SK-N-SH (cell line): ENCODE results near the gene NUAK2. TPM values are rescaled to one million over a fixed set of nuclear protein-coding genes. Genes with fewer than 3 reads are reported as not detected.

Source experiments
- CTCF ChIA-PET: fragments of 300-600, 350-600 bp; formaldehyde crosslinking; extraction: SDS; loops from one replicate; lab custom pipeline; 2021; lab: Yijun Ruan, JAX
- POLR2A ChIA-PET: fragments of 350-600 bp; sonication (Branson Sonifier 250); formaldehyde crosslinking; extraction: SDS; loops from one replicate; lab custom pipeline; 2020; ENCODE audit warnings: antibody characterized with exemption, inconsistent platforms; lab: Yijun Ruan, JAX
- DNase-seq: peaks from one replicate; pipeline ENCODE4 v3.0.0; 2012
- H2AFZ ChIP-seq: fragments of 200-600 bp; sonication (generic); 2 replicates; pipeline ENCODE4 v1.8.1; 2016; ENCODE audit warnings: antibody characterized with exemption, mild to moderate bottlenecking, low read depth
- H3F3A ChIP-seq: fragments of 200-600 bp; sonication (generic); replicated peaks from 2 replicates; pipeline ENCODE3; 2016; ENCODE audit warnings: antibody characterized with exemption, mild to moderate bottlenecking; ENCODE audit not compliant: insufficient read depth
- H3K27ac ChIP-seq, 2 experiments: fragments of 200-500 bp in 1 of 2; fragments of 200-600 bp in 1 of 2; sonication (Bioruptor generic) in 1 of 2; sonication (generic), shearing (Covaris generic) in 1 of 2; 2 replicates each; pipeline versions ENCODE4 v1.5.1 to v1.6.1; 2014 to 2016; ENCODE audit warnings: low read depth in 2 of 2, inconsistent platforms in 1 of 2, low read length in 1 of 2, mild to moderate bottlenecking in 1 of 2, mixed read lengths in 1 of 2
- H3K27me3 ChIP-seq: fragments of 200-600 bp; sonication (generic), shearing (Covaris generic); 2 replicates; pipeline ENCODE4 v1.6.1; 2016; ENCODE audit warnings: mixed run types; ENCODE audit not compliant: insufficient read depth
- H3K36me3 ChIP-seq, 2 experiments: fragments of 200-500 bp in 1 of 2; fragments of 200-600 bp in 1 of 2; sonication (Bioruptor generic) in 1 of 2; sonication (generic) in 1 of 2; replicated peaks in 1 of 2; 2 replicates each; pipeline versions ENCODE3 to v1.5.1; 2014 to 2016; ENCODE audit warnings: low read length in 1 of 2, mild to moderate bottlenecking in 1 of 2; ENCODE audit not compliant: insufficient read depth in 2 of 2, control insufficient read depth in 1 of 2
- H3K4me1 ChIP-seq, 2 experiments: fragments of 200-500 bp in 1 of 2; fragments of 200-600 bp in 1 of 2; sonication (Bioruptor generic) in 1 of 2; sonication (generic), shearing (Covaris generic) in 1 of 2; 2 replicates each; pipeline versions ENCODE4 v1.5.1 to v1.6.1; 2014 to 2016; ENCODE audit warnings: low read depth in 1 of 2, low read length in 1 of 2, mixed run types in 1 of 2; ENCODE audit not compliant: insufficient read depth in 2 of 2, control insufficient read depth in 1 of 2
- H3K4me2 ChIP-seq: fragments of 200-600 bp; sonication (generic), shearing (Covaris generic); 2 replicates; pipeline ENCODE4 v1.6.1; 2017; ENCODE audit warnings: mixed run types
- H3K4me3 ChIP-seq, 2 experiments: fragments of 200-500 bp in 1 of 2; fragments of 200-600 bp in 1 of 2; sonication (Bioruptor generic) in 1 of 2; sonication (generic), shearing (Covaris generic) in 1 of 2; 2 replicates each; pipeline versions ENCODE4 v1.5.1 to v1.8.1; 2014 to 2016; ENCODE audit warnings: low read depth in 2 of 2, inconsistent platforms in 1 of 2, low read length in 1 of 2, mild to moderate bottlenecking in 1 of 2, mixed read lengths in 1 of 2, moderate library complexity in 1 of 2
- H3K79me2 ChIP-seq: fragments of 200-600 bp; sonication (generic); 2 replicates; pipeline ENCODE4 v1.8.1; 2017; ENCODE audit warnings: mild to moderate bottlenecking; ENCODE audit not compliant: insufficient read depth
- H3K9ac ChIP-seq: fragments of 200-600 bp; sonication (generic); 2 replicates; pipeline ENCODE4 v1.6.1; 2017; ENCODE audit warnings: mixed run types
- H3K9me2 ChIP-seq: fragments of 200-600 bp; sonication (generic); 2 replicates; pipeline ENCODE4 v1.6.1; 2017; ENCODE audit warnings: mixed run types
- H3K9me3 ChIP-seq: fragments of 200-600 bp; sonication (generic); 2 replicates; pipeline ENCODE4 v1.6.1; 2017; ENCODE audit warnings: mixed run types, mild to moderate bottlenecking, moderate library complexity
- H4K20me1 ChIP-seq: fragments of 200-600 bp; sonication (generic); 2 replicates; pipeline ENCODE4 v1.6.1; 2017; ENCODE audit warnings: mild to moderate bottlenecking, mixed run types; ENCODE audit not compliant: insufficient read depth
- CHD2 ChIP-seq: fragments of 150-350 bp; IDR thresholded peaks from 2 replicates; pipeline ENCODE4 v1.6.1; 2018; ENCODE audit warnings: low read length; ENCODE audit not compliant: partially characterized antibody
- ELF1 ChIP-seq: IDR thresholded peaks from 2 replicates; pipeline ENCODE4 v1.4.0; 2012
- EP300 ChIP-seq, 2 experiments: IDR thresholded peaks; 2 replicates each; pipeline versions ENCODE4 v1.4.0 to v1.6.1; 2012; ENCODE audit warnings: borderline replicate concordance in 1 of 2, low read depth in 1 of 2, low read length in 1 of 2
- FOSL2 ChIP-seq: IDR thresholded peaks from 2 replicates; pipeline ENCODE4 v1.4.0; 2012; ENCODE audit warnings: low read depth, mild to moderate bottlenecking, moderate library complexity, borderline replicate concordance
- FOXJ3 ChIP-seq: sonication (generic); formaldehyde crosslinking; IDR thresholded peaks from 2 replicates; pipeline ENCODE4 v1.5.1; 2020; ENCODE audit warnings: mild to moderate bottlenecking, missing genetic modification reagents
- FOXM1 ChIP-seq: IDR thresholded peaks from 2 replicates; pipeline ENCODE4 v1.4.0; 2012; ENCODE audit warnings: low read depth, mild to moderate bottlenecking
- GABPA ChIP-seq: IDR thresholded peaks from 2 replicates; pipeline ENCODE4 v1.4.0; 2012; ENCODE audit warnings: low read depth, mild to moderate bottlenecking
- GATA2 ChIP-seq: sonication (generic); formaldehyde crosslinking; IDR thresholded peaks from 2 replicates; pipeline ENCODE4 v1.5.0; 2020; ENCODE audit warnings: mild to moderate bottlenecking, missing genetic modification reagents
- JUND ChIP-seq: IDR thresholded peaks from 2 replicates; pipeline ENCODE4 v1.4.0; 2012
- MEF2A ChIP-seq: IDR thresholded peaks from 2 replicates; pipeline ENCODE4 v1.4.0; 2012; ENCODE audit warnings: low read depth, borderline replicate concordance
- NFIC ChIP-seq: IDR thresholded peaks from 2 replicates; pipeline ENCODE4 v1.4.0; 2012; ENCODE audit warnings: borderline replicate concordance
- NRF1 ChIP-seq: IDR thresholded peaks from 2 replicates; pipeline ENCODE4 v1.6.1; 2012; ENCODE audit warnings: low read depth, mild to moderate bottlenecking, low read length
- POLR2AphosphoS5 ChIP-seq: IDR thresholded peaks from 2 replicates; pipeline ENCODE4 v1.6.1; 2012; ENCODE audit warnings: low read depth, low read length
- RAD21 ChIP-seq: IDR thresholded peaks from 2 replicates; pipeline ENCODE4 v1.6.1; 2012; ENCODE audit warnings: mild to moderate bottlenecking, low read length
- RCOR1 ChIP-seq: fragments of 150-350 bp; IDR thresholded peaks from 2 replicates; pipeline ENCODE4 v1.6.1; 2017; ENCODE audit warnings: antibody characterized with exemption, low read length
- RFX5 ChIP-seq: IDR thresholded peaks from 2 replicates; pipeline ENCODE4 v1.6.1; 2012; ENCODE audit warnings: mild to moderate bottlenecking, improper control_type of control experiment, low read length
- RXRA ChIP-seq: IDR thresholded peaks from 2 replicates; pipeline ENCODE4 v1.4.0; 2012; ENCODE audit warnings: low read depth, mild to moderate bottlenecking, borderline replicate concordance
- SIN3A ChIP-seq: IDR thresholded peaks from 2 replicates; pipeline ENCODE4 v1.6.1; 2012; ENCODE audit warnings: low read depth, mild to moderate bottlenecking, low read length, moderate library complexity, borderline replicate concordance
- SMC3 ChIP-seq: IDR thresholded peaks from 2 replicates; pipeline ENCODE4 v1.6.1; 2012; ENCODE audit warnings: low read depth, low read length, improper control_type of control experiment
- TAF1 ChIP-seq: IDR thresholded peaks from 2 replicates; pipeline ENCODE4 v1.6.1; 2012; ENCODE audit warnings: low read depth, mild to moderate bottlenecking, low read length, moderate library complexity, borderline replicate concordance
- TCF12 ChIP-seq: IDR thresholded peaks from 2 replicates; pipeline ENCODE4 v1.4.0; 2012
- TEAD4 ChIP-seq: IDR thresholded peaks from 2 replicates; pipeline ENCODE4 v1.4.0; 2012; ENCODE audit warnings: mild to moderate bottlenecking, borderline replicate concordance; ENCODE audit not compliant: insufficient read depth
- YY1 ChIP-seq: IDR thresholded peaks from 2 replicates; pipeline ENCODE4 v1.4.0; 2012; ENCODE audit warnings: low read depth, mild to moderate bottlenecking
- WGBS: methylation state at CpG from one replicate; pipeline ENCODE4 v1.1.6; 2017; ENCODE audit warnings: low lambda C conversion rate; 5-methylcytosine and 5-hydroxymethylcytosine counted together
- polyA plus RNA-seq, 3 experiments: library from polyadenylated mRNA; depleted of rRNA; stranded (reverse); fragments of >200 nt; gene quantifications; 2 replicates each; pipeline ENCODE4 v1.2.3, GENCODE V29; 2012
- TF ChIP-seq, protein P1 (sequence below): IDR thresholded peaks from 2 replicates; pipeline ENCODE4 v1.4.0; 2012; ENCODE audit warnings: low read depth, borderline replicate concordance
- TF ChIP-seq, protein P2 (sequence below): fragments of 200-600 bp; sonication (generic); IDR thresholded peaks from 2 replicates; pipeline ENCODE4 v1.6.1; 2017; ENCODE audit warnings: antibody characterized with exemption, mild to moderate bottlenecking, moderate library complexity
- TF ChIP-seq, protein P3 (sequence below): fragments of 150-350 bp; IDR thresholded peaks from 2 replicates; pipeline ENCODE4 v1.6.1; 2017; ENCODE audit warnings: antibody characterized with exemption, low read length, low read depth, borderline replicate concordance
- TF ChIP-seq, protein P4 (sequence below): fragments of 150-350 bp; IDR thresholded peaks from 2 replicates; pipeline ENCODE4 v1.6.1; 2016; ENCODE audit warnings: mild to moderate bottlenecking, low read depth, low read length
- TF ChIP-seq, protein P5 (sequence below): IDR thresholded peaks from 2 replicates; pipeline ENCODE4 v1.4.0; 2012; ENCODE audit warnings: low read depth, borderline replicate concordance

Gene NUAK2
- polyA plus RNA-seq, 1 of the 3 experiments (the other 2 are of a cell fraction), result 11.1 TPM

DNA sequence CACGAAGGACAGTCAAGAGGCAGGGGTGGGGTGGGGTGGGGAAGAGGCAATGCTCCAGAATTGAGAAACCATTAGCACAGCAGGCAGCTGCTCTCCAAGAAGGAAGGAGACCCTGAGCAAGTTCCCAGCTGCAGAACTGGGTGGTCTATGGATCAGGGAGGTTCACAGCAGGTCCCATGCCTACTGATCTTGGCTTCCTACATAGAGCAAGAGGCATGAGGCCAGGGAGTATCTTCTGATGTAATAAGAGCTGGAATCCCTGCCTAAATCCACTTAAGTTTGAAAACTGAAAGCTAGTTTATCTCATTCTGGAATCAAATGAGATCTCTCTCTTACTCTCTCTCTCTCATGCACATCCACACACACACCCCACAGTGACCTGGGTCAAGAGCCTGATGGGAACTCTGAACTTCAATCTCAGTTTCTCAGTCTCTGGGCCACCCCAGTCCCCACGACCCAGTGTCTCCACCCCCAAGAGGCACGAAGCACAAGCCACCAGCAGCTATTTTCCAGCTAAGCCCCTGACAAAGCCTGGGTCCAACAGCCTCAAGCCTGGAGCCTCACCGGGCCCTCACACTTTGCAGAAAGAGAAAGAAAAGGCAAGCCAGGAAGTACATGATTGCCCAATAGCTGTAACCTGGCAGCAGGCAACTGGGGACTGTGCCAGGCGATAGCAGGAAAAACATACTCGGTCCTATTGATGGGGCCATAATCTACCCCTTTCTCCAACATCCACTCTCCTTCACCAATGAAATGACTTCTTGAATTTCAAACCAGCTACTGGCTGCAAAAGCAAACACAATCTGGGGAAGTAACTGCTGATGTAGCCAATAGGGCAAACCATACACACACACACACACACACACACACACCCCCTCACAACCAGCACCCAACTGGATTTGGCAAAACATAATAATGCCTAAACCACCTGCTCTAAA lies 2.2 kb downstream of the NUAK2 start:
- peak overlapping the region in 1 of 2 experiments; percentile 95; a peak in 3 of 4 replicates for H3K4me3 ChIP-seq
- DNase-seq, result no peak
- no peak overlapping the region for H2AFZ ChIP-seq
- no peaks in the 10 kb centered on the region for H3K9me2 ChIP-seq
- H3K36me3 ChIP-seq, result no peaks in the 10 kb centered on the region
- H3K9me3 ChIP-seq, result no peaks in the 10 kb centered on the region
- peak overlapping the region; percentile 84 for H3K4me2 ChIP-seq
- peak overlapping the region; percentile 12 to 75; a peak in 2 of 4 replicates for H3K27ac ChIP-seq
- no peaks in the 10 kb centered on the region for H3K27me3 ChIP-seq
- WGBS, result 46% methylated on average over 6 of the region's 6 CpGs
- CTCF ChIA-PET, result interaction anchor here (0.8 to 46.8 kb wide), 5 partner anchors 17 to 178 kb away, joined by 3 to 1368 read pairs (median 5); no protein-coding TSS in a partner anchor
- no peaks in the 10 kb centered on the region for H3F3A ChIP-seq
- peaks cover 34% of the 10 kb centered on the region for H4K20me1 ChIP-seq
- peaks cover 72% of the 10 kb centered on the region for H3K79me2 ChIP-seq
- POLR2A ChIA-PET, result no interaction called here
- H3K4me1 ChIP-seq, result peaks cover 19 to 27% of the 10 kb centered on the region in 2 experiments
- H3K9ac ChIP-seq, result peak overlapping the region; percentile 51
- TF ChIP-seq, protein P1, sequence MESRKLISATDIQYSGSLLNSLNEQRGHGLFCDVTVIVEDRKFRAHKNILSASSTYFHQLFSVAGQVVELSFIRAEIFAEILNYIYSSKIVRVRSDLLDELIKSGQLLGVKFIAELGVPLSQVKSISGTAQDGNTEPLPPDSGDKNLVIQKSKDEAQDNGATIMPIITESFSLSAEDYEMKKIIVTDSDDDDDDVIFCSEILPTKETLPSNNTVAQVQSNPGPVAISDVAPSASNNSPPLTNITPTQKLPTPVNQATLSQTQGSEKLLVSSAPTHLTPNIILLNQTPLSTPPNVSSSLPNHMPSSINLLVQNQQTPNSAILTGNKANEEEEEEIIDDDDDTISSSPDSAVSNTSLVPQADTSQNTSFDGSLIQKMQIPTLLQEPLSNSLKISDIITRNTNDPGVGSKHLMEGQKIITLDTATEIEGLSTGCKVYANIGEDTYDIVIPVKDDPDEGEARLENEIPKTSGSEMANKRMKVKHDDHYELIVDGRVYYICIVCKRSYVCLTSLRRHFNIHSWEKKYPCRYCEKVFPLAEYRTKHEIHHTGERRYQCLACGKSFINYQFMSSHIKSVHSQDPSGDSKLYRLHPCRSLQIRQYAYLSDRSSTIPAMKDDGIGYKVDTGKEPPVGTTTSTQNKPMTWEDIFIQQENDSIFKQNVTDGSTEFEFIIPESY, result no peak
- TF ChIP-seq NFIC, result peak; percentile 52
- TF ChIP-seq, protein P2, sequence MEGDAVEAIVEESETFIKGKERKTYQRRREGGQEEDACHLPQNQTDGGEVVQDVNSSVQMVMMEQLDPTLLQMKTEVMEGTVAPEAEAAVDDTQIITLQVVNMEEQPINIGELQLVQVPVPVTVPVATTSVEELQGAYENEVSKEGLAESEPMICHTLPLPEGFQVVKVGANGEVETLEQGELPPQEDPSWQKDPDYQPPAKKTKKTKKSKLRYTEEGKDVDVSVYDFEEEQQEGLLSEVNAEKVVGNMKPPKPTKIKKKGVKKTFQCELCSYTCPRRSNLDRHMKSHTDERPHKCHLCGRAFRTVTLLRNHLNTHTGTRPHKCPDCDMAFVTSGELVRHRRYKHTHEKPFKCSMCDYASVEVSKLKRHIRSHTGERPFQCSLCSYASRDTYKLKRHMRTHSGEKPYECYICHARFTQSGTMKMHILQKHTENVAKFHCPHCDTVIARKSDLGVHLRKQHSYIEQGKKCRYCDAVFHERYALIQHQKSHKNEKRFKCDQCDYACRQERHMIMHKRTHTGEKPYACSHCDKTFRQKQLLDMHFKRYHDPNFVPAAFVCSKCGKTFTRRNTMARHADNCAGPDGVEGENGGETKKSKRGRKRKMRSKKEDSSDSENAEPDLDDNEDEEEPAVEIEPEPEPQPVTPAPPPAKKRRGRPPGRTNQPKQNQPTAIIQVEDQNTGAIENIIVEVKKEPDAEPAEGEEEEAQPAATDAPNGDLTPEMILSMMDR, result no peak
- TF ChIP-seq TAF1, result no peak
- TF ChIP-seq SMC3, result no peak
- no peak for TF ChIP-seq SIN3A
- no peak for TF ChIP-seq RAD21
- TF ChIP-seq CHD2, result no peak
- TF ChIP-seq EP300 (IDR thresholded peaks at IDR 0.05; ENCODE audit: borderline replicate concordance in 1 of 2, low read depth in 1 of 2, low read length in 1 of 2), result no peak
- peak; percentile 25; the same call in 1 of the 2 replicates for TF ChIP-seq ELF1
- TF ChIP-seq FOXM1, result no peak
- no peak for TF ChIP-seq FOSL2
- peak; percentile 21; the same call in 1 of the 2 replicates for TF ChIP-seq TCF12
- TF ChIP-seq NRF1, result no peak
- TF ChIP-seq RFX5, result no peak
- no peak for TF ChIP-seq FOXJ3 (CRISPR knock-in tag)
- TF ChIP-seq, protein P3, sequence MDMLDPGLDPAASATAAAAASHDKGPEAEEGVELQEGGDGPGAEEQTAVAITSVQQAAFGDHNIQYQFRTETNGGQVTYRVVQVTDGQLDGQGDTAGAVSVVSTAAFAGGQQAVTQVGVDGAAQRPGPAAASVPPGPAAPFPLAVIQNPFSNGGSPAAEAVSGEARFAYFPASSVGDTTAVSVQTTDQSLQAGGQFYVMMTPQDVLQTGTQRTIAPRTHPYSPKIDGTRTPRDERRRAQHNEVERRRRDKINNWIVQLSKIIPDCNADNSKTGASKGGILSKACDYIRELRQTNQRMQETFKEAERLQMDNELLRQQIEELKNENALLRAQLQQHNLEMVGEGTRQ, result no peak
- no peak for TF ChIP-seq MEF2A
- TF ChIP-seq RXRA, result no peak
- TF ChIP-seq GATA2, result no peak
- TF ChIP-seq, protein P4, sequence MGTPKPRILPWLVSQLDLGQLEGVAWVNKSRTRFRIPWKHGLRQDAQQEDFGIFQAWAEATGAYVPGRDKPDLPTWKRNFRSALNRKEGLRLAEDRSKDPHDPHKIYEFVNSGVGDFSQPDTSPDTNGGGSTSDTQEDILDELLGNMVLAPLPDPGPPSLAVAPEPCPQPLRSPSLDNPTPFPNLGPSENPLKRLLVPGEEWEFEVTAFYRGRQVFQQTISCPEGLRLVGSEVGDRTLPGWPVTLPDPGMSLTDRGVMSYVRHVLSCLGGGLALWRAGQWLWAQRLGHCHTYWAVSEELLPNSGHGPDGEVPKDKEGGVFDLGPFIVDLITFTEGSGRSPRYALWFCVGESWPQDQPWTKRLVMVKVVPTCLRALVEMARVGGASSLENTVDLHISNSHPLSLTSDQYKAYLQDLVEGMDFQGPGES, result no peak
- no peak for TF ChIP-seq RCOR1
- no peak for TF ChIP-seq TEAD4
- no peak for TF ChIP-seq POLR2AphosphoS5
- TF ChIP-seq GABPA, result no peak
- TF ChIP-seq, protein P5, sequence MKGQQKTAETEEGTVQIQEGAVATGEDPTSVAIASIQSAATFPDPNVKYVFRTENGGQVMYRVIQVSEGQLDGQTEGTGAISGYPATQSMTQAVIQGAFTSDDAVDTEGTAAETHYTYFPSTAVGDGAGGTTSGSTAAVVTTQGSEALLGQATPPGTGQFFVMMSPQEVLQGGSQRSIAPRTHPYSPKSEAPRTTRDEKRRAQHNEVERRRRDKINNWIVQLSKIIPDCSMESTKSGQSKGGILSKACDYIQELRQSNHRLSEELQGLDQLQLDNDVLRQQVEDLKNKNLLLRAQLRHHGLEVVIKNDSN, result no peak
- TF ChIP-seq JUND, result no peak
- TF ChIP-seq YY1, result no peak
